GM10266 (cell line): ENCODE data around the gene PRSS22.

Experiments
- DNase-seq: peaks from one replicate; pipeline ENCODE4 v3.0.0; 2012; ENCODE audit errors: extremely low spot score
- CTCF ChIP-seq: IDR thresholded peaks from 2 replicates; pipeline ENCODE4 v1.5.1; 2012; ENCODE audit warnings: mild to moderate bottlenecking, low read depth; ENCODE audit not compliant: control insufficient read depth, insufficient read depth; ENCODE audit errors: missing control alignments

The PRSS22 gene

GRCh38 chr16:2826591-2827373 is 31.2 kb downstream of the PRSS22 start:
- no peak for DNase-seq
- no peak for TF ChIP-seq CTCF

GRCh38 chr16:2825906-2826305 is 32.1 kb downstream of the PRSS22 start:
- DNase-seq = no peak
- no peak for TF ChIP-seq CTCF

- no peak for TF ChIP-seq CTCF
- DNase-seq = no peak
Observed at GRCh38 chr16:2825049-2825742, 32.8 kb downstream of the PRSS22 start.

GRCh38 chr16:2824626-2825025 is 33.3 kb downstream of the PRSS22 start:
- TF ChIP-seq CTCF = no peak
- DNase-seq = no peak

GRCh38 chr16:2822496-2822895 is 35.5 kb downstream of the PRSS22 start:
- no peak for DNase-seq
- no peak for TF ChIP-seq CTCF

- no peak for TF ChIP-seq CTCF
- no peak for DNase-seq
Observed at GRCh38 chr16:2822158-2822495, 35.8 kb downstream of the PRSS22 start.
